BE2C (cell line): ENCODE data around the gene PLAC9. TPM values are rescaled to one million over a fixed set of nuclear protein-coding genes. Genes with fewer than 3 reads are reported as not detected.
"Not testable (repeated sequence)": the region's sequence is repeated elsewhere in the genome, so short reads cannot be mapped to it uniquely, and the experiment has no call there.

Source experiments
- DNase-seq: peaks from one replicate; pipeline ENCODE4 v3.0.0-alpha.2; 2020
- H3K27me3 ChIP-seq: fragments of 250-450 bp; sonication (Bioruptor Pico); 2 replicates; pipeline ENCODE4 v1.5.1; 2020; ENCODE audit warnings: mild to moderate bottlenecking
- H3K36me3 ChIP-seq: fragments of 250-450 bp; sonication (Bioruptor Pico); 2 replicates; pipeline ENCODE4 v1.5.1; 2020; ENCODE audit warnings: mild to moderate bottlenecking
- H3K4me1 ChIP-seq: fragments of 250-450 bp; sonication (Bioruptor Pico); 2 replicates; pipeline ENCODE4 v1.5.1; 2020
- H3K4me3 ChIP-seq: 2 replicates; pipeline ENCODE4 v1.5.1; 2011; ENCODE audit warnings: low read depth, low read length
- H3K9me3 ChIP-seq: fragments of 250-450 bp; sonication (Bioruptor Pico); 2 replicates; pipeline ENCODE4 v1.5.1; 2020
- polyA plus RNA-seq: library from polyadenylated mRNA; unstranded; fragments of >200 nt; gene quantifications from one replicate; pipeline ENCODE4 v1.2.1, GENCODE V29; 2012; ENCODE audit warnings: low read depth, missing spikeins; ENCODE audit not compliant: insufficient read length, insufficient read depth
- TF ChIP-seq, protein P1 (sequence below): IDR thresholded peaks from 2 replicates; pipeline ENCODE4 v1.5.1; 2012; ENCODE audit warnings: mild to moderate bottlenecking, low read depth, low read length

Gene PLAC9
- not detected for polyA plus RNA-seq

GRCh38 chr10:80132299-80133139 is at the start of gene PLAC9:
TSS of gene PLAC9 (plus strand) at chr10:80132730. CDS start at chr10:80132763, 33 bp downstream.
- Histone ChIP-seq H3K4me3 (no peak within 1 kb of the TSS), H3K9me3 (no peaks in the 10 kb centered on the region), H3K36me3 (no peaks in the 10 kb centered on the region), H3K4me1 (no peaks in the 10 kb centered on the region), H3K27me3 (peaks cover 12% of the 10 kb centered on the region)
- TF ChIP-seq, protein P1, sequence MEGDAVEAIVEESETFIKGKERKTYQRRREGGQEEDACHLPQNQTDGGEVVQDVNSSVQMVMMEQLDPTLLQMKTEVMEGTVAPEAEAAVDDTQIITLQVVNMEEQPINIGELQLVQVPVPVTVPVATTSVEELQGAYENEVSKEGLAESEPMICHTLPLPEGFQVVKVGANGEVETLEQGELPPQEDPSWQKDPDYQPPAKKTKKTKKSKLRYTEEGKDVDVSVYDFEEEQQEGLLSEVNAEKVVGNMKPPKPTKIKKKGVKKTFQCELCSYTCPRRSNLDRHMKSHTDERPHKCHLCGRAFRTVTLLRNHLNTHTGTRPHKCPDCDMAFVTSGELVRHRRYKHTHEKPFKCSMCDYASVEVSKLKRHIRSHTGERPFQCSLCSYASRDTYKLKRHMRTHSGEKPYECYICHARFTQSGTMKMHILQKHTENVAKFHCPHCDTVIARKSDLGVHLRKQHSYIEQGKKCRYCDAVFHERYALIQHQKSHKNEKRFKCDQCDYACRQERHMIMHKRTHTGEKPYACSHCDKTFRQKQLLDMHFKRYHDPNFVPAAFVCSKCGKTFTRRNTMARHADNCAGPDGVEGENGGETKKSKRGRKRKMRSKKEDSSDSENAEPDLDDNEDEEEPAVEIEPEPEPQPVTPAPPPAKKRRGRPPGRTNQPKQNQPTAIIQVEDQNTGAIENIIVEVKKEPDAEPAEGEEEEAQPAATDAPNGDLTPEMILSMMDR: no peak
- DNase-seq: no peak

DNA sequence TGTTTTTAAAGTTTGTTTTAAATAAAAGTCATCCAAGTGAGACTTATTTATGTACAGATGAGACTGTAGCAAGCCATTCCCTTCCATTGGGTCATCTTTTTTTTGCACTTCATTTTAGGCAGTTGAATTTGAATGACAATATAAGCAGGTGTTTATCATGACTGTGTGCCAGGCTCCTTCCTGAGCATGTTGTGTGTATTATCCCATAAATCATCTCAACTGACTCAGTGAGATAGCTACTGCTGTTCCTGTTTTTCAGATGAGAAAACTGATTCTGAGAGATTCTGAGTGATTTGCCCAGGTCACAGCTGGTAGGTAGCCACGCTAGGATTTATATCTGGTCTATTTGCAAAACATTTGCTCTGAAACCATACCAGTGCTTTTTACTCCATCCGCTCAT is 42.4 kb upstream of the PLAC9 start:
- no peak for DNase-seq
- no peaks in the 10 kb centered on the region for H3K27me3 ChIP-seq
- no peak overlapping the region for H3K4me3 ChIP-seq
- TF ChIP-seq, protein P1: no peak
- no peaks in the 10 kb centered on the region for H3K36me3 ChIP-seq
- no peaks in the 10 kb centered on the region for H3K4me1 ChIP-seq
- no peaks in the 10 kb centered on the region for H3K9me3 ChIP-seq

GRCh38 chr10:80094231-80094630 is 38.3 kb upstream of the PLAC9 start:
- no peaks in the 10 kb centered on the region for H3K9me3 ChIP-seq

DNA sequence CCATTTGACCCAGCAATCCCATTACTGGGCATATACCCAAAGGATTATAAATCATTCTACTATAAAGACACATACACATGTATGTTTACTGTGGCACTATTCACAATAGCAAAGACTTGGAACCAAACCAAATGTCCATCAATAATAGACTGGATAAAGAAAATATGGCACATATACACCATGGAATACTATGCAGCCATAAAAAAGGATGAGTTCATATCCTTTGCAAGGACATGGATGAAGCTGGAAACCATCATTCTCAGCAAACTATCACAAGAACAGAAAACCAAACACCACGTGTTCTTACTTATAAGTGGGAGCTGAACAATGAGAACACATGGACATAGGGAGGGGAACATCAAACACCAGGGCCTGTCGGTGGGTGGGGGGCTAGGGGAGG is 34.3 kb upstream of the PLAC9 start:
- H3K27me3 ChIP-seq, H3K36me3 ChIP-seq, H3K9me3 ChIP-seq, H3K4me3 ChIP-seq, DNase-seq, H3K4me1 ChIP-seq: not testable (repeated sequence)

More at GRCh38 chr10:80094231-80094630, 38.3 kb upstream of the PLAC9 start:
- H3K4me3 ChIP-seq: no peak overlapping the region
- H3K4me1 ChIP-seq: no peaks in the 10 kb centered on the region
- H3K36me3 ChIP-seq: no peaks in the 10 kb centered on the region
- TF ChIP-seq, protein P1: no peak
- DNase-seq: no peak
- H3K27me3 ChIP-seq: no peaks in the 10 kb centered on the region

GRCh38 chr10:80099295-80099694 is 33.2 kb upstream of the PLAC9 start:
- not testable (repeated sequence) for H3K4me1 ChIP-seq, DNase-seq, H3K27me3 ChIP-seq, H3K9me3 ChIP-seq, H3K4me3 ChIP-seq, H3K36me3 ChIP-seq

DNA sequence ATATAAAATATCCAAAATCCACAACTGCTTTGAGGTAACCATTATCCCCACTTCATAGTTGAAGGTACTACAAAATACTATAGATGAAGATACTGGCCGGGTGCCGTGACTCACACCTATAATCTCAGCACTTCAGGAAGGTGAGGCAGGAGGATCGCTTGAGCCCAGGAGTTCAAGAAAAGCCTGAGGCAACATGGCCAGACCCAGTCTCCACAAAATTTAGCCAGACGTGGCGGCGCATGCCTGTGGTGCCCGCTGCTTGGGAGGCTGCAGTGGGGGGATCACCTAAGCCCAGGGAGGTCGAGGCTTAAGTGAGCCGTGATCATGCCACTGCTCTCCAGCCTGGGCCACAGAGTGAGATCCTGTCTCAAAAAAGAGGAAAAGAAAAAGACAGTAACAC is 32.4 kb upstream of the PLAC9 start:
- H3K27me3 ChIP-seq: no peaks in the 10 kb centered on the region
- H3K4me1 ChIP-seq: no peaks in the 10 kb centered on the region
- no peak overlapping the region for H3K4me3 ChIP-seq
- TF ChIP-seq, protein P1: no peak
- H3K36me3 ChIP-seq: no peaks in the 10 kb centered on the region
- no peak for DNase-seq
- H3K9me3 ChIP-seq: no peaks in the 10 kb centered on the region

DNA sequence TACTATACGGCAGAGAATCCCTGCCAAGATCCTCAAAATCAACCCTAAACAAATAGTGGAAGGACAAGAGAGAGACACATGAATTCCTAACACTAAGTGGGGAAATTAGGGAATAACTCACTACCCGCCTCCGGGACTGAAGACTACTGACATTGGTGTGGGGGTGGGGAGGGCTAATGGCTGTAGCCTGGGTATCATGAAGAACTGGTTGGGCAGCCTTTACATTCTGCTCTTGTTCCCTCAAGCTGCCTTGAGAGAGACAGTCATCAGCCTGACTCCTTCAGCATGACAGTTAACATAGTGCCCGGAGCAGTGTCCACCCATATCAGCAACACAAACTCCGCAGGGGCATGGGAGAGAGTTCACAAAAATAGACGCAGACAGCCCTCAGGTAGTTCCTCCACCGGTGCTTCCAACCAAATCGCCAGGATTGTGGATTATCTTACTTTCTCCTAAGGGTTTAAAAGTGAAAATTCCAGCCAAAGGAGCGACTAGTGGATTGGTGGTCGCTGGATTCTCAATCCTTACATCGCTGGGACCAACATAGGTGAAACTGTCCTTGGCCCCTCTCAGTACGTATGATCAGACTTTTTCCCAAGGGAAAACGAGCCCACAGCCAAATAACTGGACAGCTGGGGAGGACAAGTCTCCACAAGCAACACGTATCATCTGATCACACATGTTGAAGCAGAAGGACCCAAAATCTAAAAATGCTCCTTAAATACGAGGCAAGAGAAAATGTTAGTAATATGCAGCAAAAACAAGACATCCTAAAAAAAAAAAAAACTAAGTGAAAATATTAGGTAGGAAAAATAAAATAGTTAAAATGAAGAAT is 31.5 kb upstream of the PLAC9 start:
- no peaks in the 10 kb centered on the region for H3K27me3 ChIP-seq
- no peaks in the 10 kb centered on the region for H3K4me1 ChIP-seq
- no peak overlapping the region for H3K4me3 ChIP-seq
- TF ChIP-seq, protein P1: no peak
- no peaks in the 10 kb centered on the region for H3K9me3 ChIP-seq
- H3K36me3 ChIP-seq: no peaks in the 10 kb centered on the region
- DNase-seq: no peak
